Measurements from ENCODE around the gene RAB11FIP4. TPM values are rescaled to one million over a fixed set of nuclear protein-coding genes. Genes with fewer than 3 reads are reported as not detected.

The RAB11FIP4 gene
- total and polyA plus RNA-seq, 2 donors from 2014 or later = 10.0 to 32.5 TPM

DNA sequence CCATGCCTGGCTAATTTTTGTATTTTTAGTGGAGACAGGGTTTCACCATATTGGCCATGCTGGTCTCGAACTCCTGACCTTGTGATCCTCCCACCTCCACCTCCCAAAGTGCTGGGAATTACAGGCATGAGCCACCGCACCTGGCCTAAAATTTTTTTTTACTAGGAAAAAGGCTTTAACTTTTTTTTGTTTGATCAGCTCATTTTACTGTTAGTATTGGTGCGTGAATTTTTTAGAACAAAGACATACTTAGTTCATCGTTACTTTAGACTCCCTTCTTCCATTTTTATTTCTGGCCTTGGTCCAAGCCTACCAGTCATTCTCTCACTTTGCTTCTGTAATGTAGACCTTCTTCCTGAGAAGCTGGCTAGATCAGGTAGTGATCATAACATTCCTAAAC lies 25.4 kb upstream of the RAB11FIP4 start:
- DNase-seq (no peak), FAIRE-seq (no peak)
- H3K27ac ChIP-seq (ENCODE audit: low read depth in 2 of 2, low read length in 2 of 2) = no peak overlapping the region
- H3K4me3 ChIP-seq (ENCODE audit: low read length in 3 of 3) = no peak overlapping the region
- H3K4me1 ChIP-seq (ENCODE audit: control insufficient read depth in 2 of 3, insufficient read depth in 2 of 3, low read depth in 1 of 3, low read length in 3 of 3) = no peaks in the 10 kb centered on the region
- H3K27me3 ChIP-seq (ENCODE audit: control insufficient read depth, insufficient read depth, low read length) = no peaks in the 10 kb centered on the region
- peaks cover 0 to 5% (median 2%) of the 10 kb centered on the region in 3 donors for H3K36me3 ChIP-seq (ENCODE audit: control insufficient read depth in 2 of 3, insufficient read depth in 3 of 3, low read length in 3 of 3)
- H3K9ac ChIP-seq (ENCODE audit: low read length in 3 of 3) = no peak overlapping the region
- TF ChIP-seq, protein P1, sequence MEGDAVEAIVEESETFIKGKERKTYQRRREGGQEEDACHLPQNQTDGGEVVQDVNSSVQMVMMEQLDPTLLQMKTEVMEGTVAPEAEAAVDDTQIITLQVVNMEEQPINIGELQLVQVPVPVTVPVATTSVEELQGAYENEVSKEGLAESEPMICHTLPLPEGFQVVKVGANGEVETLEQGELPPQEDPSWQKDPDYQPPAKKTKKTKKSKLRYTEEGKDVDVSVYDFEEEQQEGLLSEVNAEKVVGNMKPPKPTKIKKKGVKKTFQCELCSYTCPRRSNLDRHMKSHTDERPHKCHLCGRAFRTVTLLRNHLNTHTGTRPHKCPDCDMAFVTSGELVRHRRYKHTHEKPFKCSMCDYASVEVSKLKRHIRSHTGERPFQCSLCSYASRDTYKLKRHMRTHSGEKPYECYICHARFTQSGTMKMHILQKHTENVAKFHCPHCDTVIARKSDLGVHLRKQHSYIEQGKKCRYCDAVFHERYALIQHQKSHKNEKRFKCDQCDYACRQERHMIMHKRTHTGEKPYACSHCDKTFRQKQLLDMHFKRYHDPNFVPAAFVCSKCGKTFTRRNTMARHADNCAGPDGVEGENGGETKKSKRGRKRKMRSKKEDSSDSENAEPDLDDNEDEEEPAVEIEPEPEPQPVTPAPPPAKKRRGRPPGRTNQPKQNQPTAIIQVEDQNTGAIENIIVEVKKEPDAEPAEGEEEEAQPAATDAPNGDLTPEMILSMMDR (IDR thresholded peaks at IDR 0.05; ENCODE audit: borderline replicate concordance, extremely low read depth, insufficient read depth) = no peak
- no peaks in the 10 kb centered on the region for H3K9me3 ChIP-seq (ENCODE audit: control insufficient read depth in 2 of 3, insufficient read depth in 1 of 3, low read length in 3 of 3)
- intact Hi-C loops (cut with DNase I) = no loop called here

GRCh38 chr17:31369266-31369665 lies 22.2 kb upstream of the RAB11FIP4 start:
- FAIRE-seq (no peak), DNase-seq (no peak)
- Histone ChIP-seq H3K9me3 (ENCODE audit: control insufficient read depth in 2 of 3, insufficient read depth in 1 of 3, low read length in 3 of 3) (no peaks in the 10 kb centered on the region), H3K4me3 (ENCODE audit: low read length in 3 of 3) (no peak overlapping the region), H3K36me3 (ENCODE audit: control insufficient read depth in 2 of 3, insufficient read depth in 3 of 3, low read length in 3 of 3) (peaks cover 2 to 8% (median 2%) of the 10 kb centered on the region in 3 donors), H3K4me1 (ENCODE audit: control insufficient read depth in 2 of 3, insufficient read depth in 2 of 3, low read depth in 1 of 3, low read length in 3 of 3) (peaks cover 0 to 2% (median 0%) of the 10 kb centered on the region in 3 donors), H3K9ac (ENCODE audit: low read length in 3 of 3) (no peak overlapping the region), H3K27ac (ENCODE audit: low read depth in 2 of 2, low read length in 2 of 2) (no peak overlapping the region), H3K27me3 (ENCODE audit: control insufficient read depth, insufficient read depth, low read length) (no peaks in the 10 kb centered on the region)
- intact Hi-C loops (cut with DNase I) = no loop called here
- TF ChIP-seq, protein P1 (IDR thresholded peaks at IDR 0.05; ENCODE audit: borderline replicate concordance, extremely low read depth, insufficient read depth) = no peak

DNA sequence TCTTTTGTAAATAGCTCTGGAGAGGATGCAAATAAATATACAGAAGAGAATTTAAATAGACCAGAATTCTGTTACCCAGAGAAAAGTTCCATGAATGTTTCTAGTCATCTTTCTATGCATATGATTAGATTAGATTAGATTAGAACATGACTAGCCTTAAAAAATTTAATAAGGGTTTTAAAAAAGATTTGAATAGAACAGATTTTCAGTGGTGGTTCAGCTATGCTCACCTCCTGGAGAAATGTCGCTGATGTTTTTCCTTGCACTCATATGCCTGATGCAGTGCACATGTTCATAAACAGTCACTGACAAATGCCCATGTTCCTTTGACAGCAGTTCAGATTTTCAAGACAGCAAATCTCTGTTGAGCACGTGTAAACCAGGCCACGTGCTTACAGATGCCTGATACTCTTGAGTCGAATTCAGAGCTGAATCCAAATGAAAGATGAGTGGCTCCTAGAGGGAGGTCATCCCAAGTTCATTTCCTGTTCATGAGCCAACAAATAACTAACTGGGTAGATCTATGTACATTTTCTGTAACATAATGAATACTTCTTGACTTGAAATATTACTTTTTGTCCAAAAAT lies 19.9 kb upstream of the RAB11FIP4 start:
- no peaks in the 10 kb centered on the region for H3K9me3 ChIP-seq (ENCODE audit: control insufficient read depth in 2 of 3, insufficient read depth in 1 of 3, low read length in 3 of 3)
- TF ChIP-seq, protein P1 (IDR thresholded peaks at IDR 0.05; ENCODE audit: borderline replicate concordance, extremely low read depth, insufficient read depth) = no peak
- H3K4me3 ChIP-seq (ENCODE audit: low read length in 3 of 3) = no peak overlapping the region
- no peak overlapping the region for H3K9ac ChIP-seq (ENCODE audit: low read length in 3 of 3)
- peaks cover 2 to 18% (median 2%) of the 10 kb centered on the region in 3 donors for H3K36me3 ChIP-seq (ENCODE audit: control insufficient read depth in 2 of 3, insufficient read depth in 3 of 3, low read length in 3 of 3)
- FAIRE-seq = no peak
- H3K4me1 ChIP-seq (ENCODE audit: control insufficient read depth in 2 of 3, insufficient read depth in 2 of 3, low read depth in 1 of 3, low read length in 3 of 3) = peaks cover 0 to 2% (median 0%) of the 10 kb centered on the region in 3 donors
- intact Hi-C loops (cut with DNase I) = no loop called here
- DNase-seq = peak in 1 of 5 donors; percentile 23
- no peaks in the 10 kb centered on the region for H3K27me3 ChIP-seq (ENCODE audit: control insufficient read depth, insufficient read depth, low read length)
- no peak overlapping the region for H3K27ac ChIP-seq (ENCODE audit: low read depth in 2 of 2, low read length in 2 of 2)

All from kidney (tissue), 14 donors.